SK-N-SH treated with all-trans-retinoic acid at 6 μM for 48 hours (cell line): Measurements from ENCODE around the gene TOX2.

Experiments
- ATAC-seq: fragments of 200-7000 bp; cut with Tn5 transposase; 3 replicates; pipeline ENCODE4 v1.9.1; 2020; ENCODE audit warnings: mild to moderate bottlenecking, moderate library complexity
- ARNTL ChIP-seq: fragments of 450-650 bp; formaldehyde crosslinking; IDR thresholded peaks from 2 replicates; pipeline ENCODE4 v1.5.0; 2020; ENCODE audit warnings: low read depth, mild to moderate bottlenecking, moderate library complexity, borderline replicate concordance
- BACH2 ChIP-seq: fragments of 250-450 bp; sonication (Bioruptor Pico); IDR thresholded peaks from 2 replicates; pipeline ENCODE4 v1.9.0; 2021; ENCODE audit warnings: mild to moderate bottlenecking, borderline replicate concordance
- CSDC2 ChIP-seq: fragments of 250-450 bp; sonication (Bioruptor Pico); IDR thresholded peaks from 2 replicates; pipeline ENCODE4 v1.5.0; 2020; ENCODE audit warnings: mild to moderate bottlenecking, moderate library complexity
- ESRRG ChIP-seq: fragments of 250-450 bp; sonication (Bioruptor Pico); IDR thresholded peaks from 2 replicates; pipeline ENCODE4 v1.6.1; 2021; ENCODE audit warnings: mild to moderate bottlenecking
- ISL1 ChIP-seq: fragments of 250-450 bp; sonication (Bioruptor Pico); IDR thresholded peaks from 2 replicates; pipeline ENCODE4 v2.1.2; 2022; ENCODE audit warnings: mild to moderate bottlenecking, moderate library complexity
- POU6F1 ChIP-seq: fragments of 250-450 bp; sonication (Bioruptor Pico); IDR thresholded peaks from 2 replicates; pipeline ENCODE4 v1.8.0; 2021; ENCODE audit warnings: low read depth, mild to moderate bottlenecking, moderate library complexity, borderline replicate concordance
- PPARA ChIP-seq: fragments of 250-450 bp; sonication (Bioruptor Pico); IDR thresholded peaks from 2 replicates; pipeline ENCODE4 v1.5.0; 2020; ENCODE audit warnings: mild to moderate bottlenecking, borderline replicate concordance
- RARB ChIP-seq: fragments of 250-450 bp; sonication (Bioruptor Pico); IDR thresholded peaks from 2 replicates; pipeline ENCODE4 v1.8.0; 2021; ENCODE audit warnings: mild to moderate bottlenecking, moderate library complexity
- SNAI2 ChIP-seq: fragments of 250-450 bp; sonication (Bioruptor Pico); IDR thresholded peaks from 2 replicates; pipeline ENCODE4 v1.5.0; 2020; ENCODE audit warnings: mild to moderate bottlenecking, moderate library complexity
- TCF4 ChIP-seq: fragments of 250-450 bp; sonication (Bioruptor Pico); IDR thresholded peaks from 2 replicates; pipeline ENCODE4 v1.8.0; 2021; ENCODE audit warnings: mild to moderate bottlenecking, moderate library complexity, borderline replicate concordance
- TOX ChIP-seq: fragments of 250-450 bp; sonication (Bioruptor Pico); IDR thresholded peaks from 2 replicates; pipeline ENCODE4 v1.8.0; 2021; ENCODE audit warnings: mild to moderate bottlenecking, moderate library complexity, borderline replicate concordance
- ZC3H10 ChIP-seq: fragments of 250-450 bp; sonication (Bioruptor Pico); IDR thresholded peaks from 2 replicates; pipeline ENCODE4 v1.5.1; 2021; ENCODE audit warnings: mild to moderate bottlenecking, moderate library complexity
- ZFP30 ChIP-seq: fragments of 450-650 bp; formaldehyde crosslinking; IDR thresholded peaks from 2 replicates; pipeline ENCODE4 v1.5.0; 2022; ENCODE audit warnings: mild to moderate bottlenecking, moderate library complexity
- ZNF565 ChIP-seq: fragments of 450-650 bp; formaldehyde crosslinking; conservative IDR thresholded peaks from 2 replicates; pipeline ENCODE4 v1.5.0; 2020; ENCODE audit warnings: low read depth, mild to moderate bottlenecking, moderate library complexity
- ZNF70 ChIP-seq: fragments of 450-650 bp; formaldehyde crosslinking; IDR thresholded peaks from 2 replicates; pipeline ENCODE4 v1.5.0; 2020; ENCODE audit warnings: mild to moderate bottlenecking, moderate library complexity
- TF ChIP-seq, protein P1 (sequence below): fragments of 250-450 bp; sonication (Bioruptor Pico); IDR thresholded peaks from 2 replicates; pipeline ENCODE4 v1.5.1; 2021; ENCODE audit warnings: mild to moderate bottlenecking, moderate library complexity
- TF ChIP-seq, protein P2 (sequence below): fragments of 250-450 bp; sonication (Bioruptor Pico); IDR thresholded peaks from 2 replicates; pipeline ENCODE4 v1.8.0; 2020; ENCODE audit warnings: mild to moderate bottlenecking, moderate library complexity, borderline replicate concordance
- TF ChIP-seq, protein P3 (sequence below): fragments of 250-450 bp; sonication (Bioruptor Pico); IDR thresholded peaks from 2 replicates; pipeline ENCODE4 v1.5.0; 2020; ENCODE audit warnings: mild to moderate bottlenecking, moderate library complexity
- TF ChIP-seq, protein P4 (sequence below): fragments of 250-450 bp; sonication (Bioruptor Pico); IDR thresholded peaks from 2 replicates; pipeline ENCODE4 v1.5.1; 2020; ENCODE audit warnings: low read depth, mild to moderate bottlenecking, moderate library complexity

Gene TOX2

DNA sequence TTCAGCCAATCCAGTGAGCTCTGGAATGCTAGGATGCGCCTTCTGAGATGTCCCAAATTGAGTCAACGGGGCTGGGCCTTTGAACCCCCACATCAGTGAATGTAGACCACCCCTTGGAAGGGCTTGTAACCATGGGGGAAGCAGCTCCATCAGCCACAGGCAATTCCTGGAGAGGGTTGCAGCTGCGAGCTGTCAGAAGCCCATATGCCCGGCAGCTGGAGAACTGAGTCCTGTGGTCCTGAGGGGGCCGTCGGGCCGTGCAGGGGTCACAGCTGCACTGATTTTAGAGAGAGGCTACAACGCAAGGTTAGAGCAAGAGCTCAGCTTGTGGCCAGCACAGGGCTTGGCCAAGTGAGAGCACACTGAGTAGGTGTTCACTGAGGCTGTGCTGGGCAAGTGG, 121.3 kb downstream of the TOX2 start (continued):
- TF ChIP-seq POU6F1 (CRISPR knock-in tag) (no peak), TOX (no peak), TCF4 (CRISPR knock-in tag) (no peak), ISL1 (CRISPR knock-in tag) (no peak), ZFP30 (CRISPR knock-in tag) (no peak)
- TF ChIP-seq, all 23 proteins: peak for 0

GRCh38 chr20:44036441-44036840, 121.8 kb downstream of the TOX2 start:
- no peak for ATAC-seq
- TF ChIP-seq CSDC2 (CRISPR knock-in tag) (no peak), PPARA (no peak), BACH2 (CRISPR knock-in tag) (no peak), ESRRG (CRISPR knock-in tag) (no peak), ZNF565 (CRISPR knock-in tag) (no peak), SNAI2 (no peak)
- TF ChIP-seq, protein P1, sequence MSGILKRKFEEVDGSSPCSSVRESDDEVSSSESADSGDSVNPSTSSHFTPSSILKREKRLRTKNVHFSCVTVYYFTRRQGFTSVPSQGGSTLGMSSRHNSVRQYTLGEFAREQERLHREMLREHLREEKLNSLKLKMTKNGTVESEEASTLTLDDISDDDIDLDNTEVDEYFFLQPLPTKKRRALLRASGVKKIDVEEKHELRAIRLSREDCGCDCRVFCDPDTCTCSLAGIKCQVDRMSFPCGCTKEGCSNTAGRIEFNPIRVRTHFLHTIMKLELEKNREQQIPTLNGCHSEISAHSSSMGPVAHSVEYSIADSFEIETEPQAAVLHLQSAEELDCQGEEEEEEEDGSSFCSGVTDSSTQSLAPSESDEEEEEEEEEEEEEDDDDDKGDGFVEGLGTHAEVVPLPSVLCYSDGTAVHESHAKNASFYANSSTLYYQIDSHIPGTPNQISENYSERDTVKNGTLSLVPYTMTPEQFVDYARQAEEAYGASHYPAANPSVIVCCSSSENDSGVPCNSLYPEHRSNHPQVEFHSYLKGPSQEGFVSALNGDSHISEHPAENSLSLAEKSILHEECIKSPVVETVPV (CRISPR knock-in tag), result no peak
- TF ChIP-seq, protein P2, sequence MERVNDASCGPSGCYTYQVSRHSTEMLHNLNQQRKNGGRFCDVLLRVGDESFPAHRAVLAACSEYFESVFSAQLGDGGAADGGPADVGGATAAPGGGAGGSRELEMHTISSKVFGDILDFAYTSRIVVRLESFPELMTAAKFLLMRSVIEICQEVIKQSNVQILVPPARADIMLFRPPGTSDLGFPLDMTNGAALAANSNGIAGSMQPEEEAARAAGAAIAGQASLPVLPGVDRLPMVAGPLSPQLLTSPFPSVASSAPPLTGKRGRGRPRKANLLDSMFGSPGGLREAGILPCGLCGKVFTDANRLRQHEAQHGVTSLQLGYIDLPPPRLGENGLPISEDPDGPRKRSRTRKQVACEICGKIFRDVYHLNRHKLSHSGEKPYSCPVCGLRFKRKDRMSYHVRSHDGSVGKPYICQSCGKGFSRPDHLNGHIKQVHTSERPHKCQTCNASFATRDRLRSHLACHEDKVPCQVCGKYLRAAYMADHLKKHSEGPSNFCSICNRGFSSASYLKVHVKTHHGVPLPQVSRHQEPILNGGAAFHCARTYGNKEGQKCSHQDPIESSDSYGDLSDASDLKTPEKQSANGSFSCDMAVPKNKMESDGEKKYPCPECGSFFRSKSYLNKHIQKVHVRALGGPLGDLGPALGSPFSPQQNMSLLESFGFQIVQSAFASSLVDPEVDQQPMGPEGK (CRISPR knock-in tag), result no peak

- ATAC-seq, result no peak
Measured at GRCh38 chr20:44038681-44039123, 124.0 kb downstream of the TOX2 start.

DNA sequence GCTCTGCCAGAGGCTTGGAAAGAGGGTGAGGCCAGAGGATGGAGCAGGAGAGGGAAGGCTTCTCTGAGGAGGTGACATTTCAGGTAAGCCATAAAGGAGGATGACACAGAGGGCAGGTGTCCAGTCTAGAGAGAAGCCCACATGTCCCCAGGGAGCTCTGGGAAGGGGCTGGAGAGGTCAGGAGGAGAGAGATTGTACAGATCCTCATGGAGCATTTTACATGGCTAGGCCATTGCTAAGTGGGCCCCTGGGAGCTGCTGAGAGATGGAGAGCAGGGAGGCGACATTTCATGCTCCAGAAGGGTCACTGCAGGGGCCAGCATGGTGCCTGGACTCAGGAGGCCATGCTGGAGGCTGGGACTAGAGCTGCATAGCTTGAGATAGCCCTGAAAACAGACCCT, 124.5 kb downstream of the TOX2 start:
- no peak for TF ChIP-seq POU6F1 (CRISPR knock-in tag)
- no peak for TF ChIP-seq BACH2 (CRISPR knock-in tag)
- TF ChIP-seq, protein P1 (CRISPR knock-in tag), result no peak
- TF ChIP-seq ARNTL (CRISPR knock-in tag), result no peak
- TF ChIP-seq, protein P3, sequence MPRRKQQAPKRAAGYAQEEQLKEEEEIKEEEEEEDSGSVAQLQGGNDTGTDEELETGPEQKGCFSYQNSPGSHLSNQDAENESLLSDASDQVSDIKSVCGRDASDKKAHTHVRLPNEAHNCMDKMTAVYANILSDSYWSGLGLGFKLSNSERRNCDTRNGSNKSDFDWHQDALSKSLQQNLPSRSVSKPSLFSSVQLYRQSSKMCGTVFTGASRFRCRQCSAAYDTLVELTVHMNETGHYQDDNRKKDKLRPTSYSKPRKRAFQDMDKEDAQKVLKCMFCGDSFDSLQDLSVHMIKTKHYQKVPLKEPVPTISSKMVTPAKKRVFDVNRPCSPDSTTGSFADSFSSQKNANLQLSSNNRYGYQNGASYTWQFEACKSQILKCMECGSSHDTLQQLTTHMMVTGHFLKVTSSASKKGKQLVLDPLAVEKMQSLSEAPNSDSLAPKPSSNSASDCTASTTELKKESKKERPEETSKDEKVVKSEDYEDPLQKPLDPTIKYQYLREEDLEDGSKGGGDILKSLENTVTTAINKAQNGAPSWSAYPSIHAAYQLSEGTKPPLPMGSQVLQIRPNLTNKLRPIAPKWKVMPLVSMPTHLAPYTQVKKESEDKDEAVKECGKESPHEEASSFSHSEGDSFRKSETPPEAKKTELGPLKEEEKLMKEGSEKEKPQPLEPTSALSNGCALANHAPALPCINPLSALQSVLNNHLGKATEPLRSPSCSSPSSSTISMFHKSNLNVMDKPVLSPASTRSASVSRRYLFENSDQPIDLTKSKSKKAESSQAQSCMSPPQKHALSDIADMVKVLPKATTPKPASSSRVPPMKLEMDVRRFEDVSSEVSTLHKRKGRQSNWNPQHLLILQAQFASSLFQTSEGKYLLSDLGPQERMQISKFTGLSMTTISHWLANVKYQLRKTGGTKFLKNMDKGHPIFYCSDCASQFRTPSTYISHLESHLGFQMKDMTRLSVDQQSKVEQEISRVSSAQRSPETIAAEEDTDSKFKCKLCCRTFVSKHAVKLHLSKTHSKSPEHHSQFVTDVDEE (CRISPR knock-in tag), result no peak
- no peak for TF ChIP-seq RARB
- TF ChIP-seq, protein P4, sequence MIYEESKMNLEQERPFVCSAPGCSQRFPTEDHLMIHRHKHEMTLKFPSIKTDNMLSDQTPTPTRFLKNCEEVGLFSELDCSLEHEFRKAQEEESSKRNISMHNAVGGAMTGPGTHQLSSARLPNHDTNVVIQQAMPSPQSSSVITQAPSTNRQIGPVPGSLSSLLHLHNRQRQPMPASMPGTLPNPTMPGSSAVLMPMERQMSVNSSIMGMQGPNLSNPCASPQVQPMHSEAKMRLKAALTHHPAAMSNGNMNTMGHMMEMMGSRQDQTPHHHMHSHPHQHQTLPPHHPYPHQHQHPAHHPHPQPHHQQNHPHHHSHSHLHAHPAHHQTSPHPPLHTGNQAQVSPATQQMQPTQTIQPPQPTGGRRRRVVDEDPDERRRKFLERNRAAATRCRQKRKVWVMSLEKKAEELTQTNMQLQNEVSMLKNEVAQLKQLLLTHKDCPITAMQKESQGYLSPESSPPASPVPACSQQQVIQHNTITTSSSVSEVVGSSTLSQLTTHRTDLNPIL, result no peak
- no peak for TF ChIP-seq TCF4 (CRISPR knock-in tag)
- TF ChIP-seq ZC3H10, result no peak
- TF ChIP-seq CSDC2 (CRISPR knock-in tag), result no peak
- TF ChIP-seq ZNF70 (CRISPR knock-in tag), result no peak
- no peak for TF ChIP-seq TOX
- TF ChIP-seq, protein P2 (CRISPR knock-in tag), result no peak
- TF ChIP-seq PPARA, result no peak
- no peak for ATAC-seq

More at GRCh38 chr20:44038681-44039123, 124.0 kb downstream of the TOX2 start:
- TF ChIP-seq TCF4 (CRISPR knock-in tag) (peak; percentile 41; the same call in 1 of the 2 replicates), ZC3H10 (no peak)
